Omental fat pad (tissue), 4 donors: ENCODE results near the gene PLSCR3. TPM values are rescaled to one million over a fixed set of nuclear protein-coding genes. Genes with fewer than 3 reads are reported as not detected.
"Not testable (repeated sequence)": the region's sequence is repeated elsewhere in the genome, so short reads cannot be mapped to it uniquely, and the experiment has no call there.

Experiments used
- ATAC-seq: fragments of 150-250 bp; one replicate; pipeline ENCODE4 v1.9.1; 2016; ENCODE audit warnings: mild to moderate bottlenecking, moderate library complexity; ENCODE audit not compliant: low FRiP score
- DNase-seq: peaks from one replicate; pipeline ENCODE4 v3.0.0-alpha.2; 2019; ENCODE audit warnings: low spot score
- total RNA-seq, 4 donors: library from RNA; depleted of rRNA; stranded (reverse); fragments of >200 nt; gene quantifications; one replicate each; pipeline ENCODE4 v1.1.0, GENCODE V29; 2016
- TF ChIP-seq, protein P1 (sequence below), 3 donors: fragments of 450-650 bp; IDR thresholded peaks; one replicate each; pipeline ENCODE4 v1.5.1; 2016 to 2017; ENCODE audit warnings: antibody characterized with exemption in 3 of 3, mild to moderate bottlenecking in 3 of 3, moderate library complexity in 2 of 3

The PLSCR3 gene
- total RNA-seq, 4 donors from 2014 or later: 11.1 to 16.9 (median 16.6) TPM

- DNase-seq (no peak), ATAC-seq (no peak)
- TF ChIP-seq, protein P1, sequence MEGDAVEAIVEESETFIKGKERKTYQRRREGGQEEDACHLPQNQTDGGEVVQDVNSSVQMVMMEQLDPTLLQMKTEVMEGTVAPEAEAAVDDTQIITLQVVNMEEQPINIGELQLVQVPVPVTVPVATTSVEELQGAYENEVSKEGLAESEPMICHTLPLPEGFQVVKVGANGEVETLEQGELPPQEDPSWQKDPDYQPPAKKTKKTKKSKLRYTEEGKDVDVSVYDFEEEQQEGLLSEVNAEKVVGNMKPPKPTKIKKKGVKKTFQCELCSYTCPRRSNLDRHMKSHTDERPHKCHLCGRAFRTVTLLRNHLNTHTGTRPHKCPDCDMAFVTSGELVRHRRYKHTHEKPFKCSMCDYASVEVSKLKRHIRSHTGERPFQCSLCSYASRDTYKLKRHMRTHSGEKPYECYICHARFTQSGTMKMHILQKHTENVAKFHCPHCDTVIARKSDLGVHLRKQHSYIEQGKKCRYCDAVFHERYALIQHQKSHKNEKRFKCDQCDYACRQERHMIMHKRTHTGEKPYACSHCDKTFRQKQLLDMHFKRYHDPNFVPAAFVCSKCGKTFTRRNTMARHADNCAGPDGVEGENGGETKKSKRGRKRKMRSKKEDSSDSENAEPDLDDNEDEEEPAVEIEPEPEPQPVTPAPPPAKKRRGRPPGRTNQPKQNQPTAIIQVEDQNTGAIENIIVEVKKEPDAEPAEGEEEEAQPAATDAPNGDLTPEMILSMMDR (IDR thresholded peaks at IDR 0.05): no peak
These were observed 11.4 kb downstream of the PLSCR3 start for GRCh38 chr17:7382901-7383300.

DNA sequence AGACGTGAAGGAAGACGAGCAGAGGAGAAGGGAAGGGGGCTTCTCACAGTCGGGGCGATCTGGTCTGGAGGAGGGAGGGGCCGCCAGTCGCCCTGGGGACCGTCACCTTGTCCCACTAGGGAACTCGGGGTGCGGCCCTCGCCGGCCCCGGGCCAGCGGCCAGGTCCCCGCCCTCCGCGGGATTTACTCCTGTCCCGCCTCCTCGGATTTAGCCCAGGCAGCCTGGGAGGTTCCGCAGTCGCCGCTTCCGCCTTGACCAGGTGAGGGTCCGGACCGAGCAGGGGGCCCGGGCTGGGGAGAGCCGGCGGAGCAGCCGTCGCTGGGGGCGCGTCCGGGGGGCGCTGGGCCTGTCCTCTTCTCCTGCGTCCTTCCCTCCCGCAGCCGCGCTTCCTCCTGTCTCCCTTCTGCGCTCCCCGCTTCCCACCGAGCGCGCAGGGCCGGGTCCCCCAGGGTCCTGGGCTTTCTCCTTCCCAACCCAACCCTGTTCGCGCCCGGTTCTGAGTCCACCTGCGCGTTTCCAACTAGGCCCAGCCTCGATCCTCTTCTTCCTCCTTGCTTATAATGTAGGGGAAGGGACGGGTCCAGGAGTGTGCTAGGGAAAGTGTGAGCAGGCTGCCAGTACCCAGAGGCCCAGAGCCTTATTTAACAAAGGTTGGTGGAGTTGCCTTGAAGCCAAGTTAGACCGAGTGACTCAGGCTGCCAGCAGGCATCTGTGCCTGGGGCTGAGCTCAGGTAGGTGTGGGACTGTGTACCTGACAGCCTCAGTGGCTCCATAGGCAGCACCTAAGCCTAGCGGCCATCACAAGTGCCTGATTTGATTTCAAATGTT, 13.3 kb downstream of the PLSCR3 start, which contains the start of gene TNK1:
TSS of gene TNK1 (plus strand) at position 235 of the 829 bp plus-strand sequence. CDS start 1,838 bp downstream, outside the sequence.
- DNase-seq (no peak), ATAC-seq (peak; percentile 69)
- TF ChIP-seq, protein P1 (IDR thresholded peaks at IDR 0.05): no peak

- TF ChIP-seq, protein P1 (IDR thresholded peaks at IDR 0.05): no peak
- DNase-seq (no peak), ATAC-seq (peak; percentile 57)
These were observed 14.0 kb downstream of the PLSCR3 start for GRCh38 chr17:7380321-7380720.

GRCh38 chr17:7379134-7379533, 15.2 kb downstream of the PLSCR3 start:
- DNase-seq (no peak), ATAC-seq (no peak)
- TF ChIP-seq, protein P1 (IDR thresholded peaks at IDR 0.05): no peak

DNA sequence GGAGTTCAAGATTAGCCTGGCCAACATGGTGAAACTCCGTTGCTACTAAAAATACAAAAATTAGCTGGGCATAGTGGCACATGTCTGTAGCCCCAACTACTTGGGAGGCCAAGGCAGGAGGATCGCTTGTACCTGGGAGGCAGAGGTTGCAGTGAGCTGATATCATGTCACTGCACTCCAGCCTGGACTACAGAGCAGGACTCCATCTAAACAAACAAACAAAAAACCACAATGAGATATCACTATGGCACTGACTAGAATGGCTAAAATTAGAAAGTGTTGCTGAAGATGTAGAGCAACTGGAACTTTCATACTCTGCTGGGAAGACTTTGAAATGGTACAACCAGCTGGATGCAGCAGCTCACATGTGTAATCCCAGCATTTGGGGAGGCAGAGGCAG, 20.0 kb downstream of the PLSCR3 start:
- TF ChIP-seq, protein P1 (IDR thresholded peaks at IDR 0.05): no peak
- ATAC-seq: no peak
- DNase-seq: no peak

GRCh38 chr17:7370853-7371252, 23.5 kb downstream of the PLSCR3 start:
- TF ChIP-seq, protein P1 (IDR thresholded peaks at IDR 0.05): no peak
- ATAC-seq: no peak
- no peak for DNase-seq

GRCh38 chr17:7369825-7370224, 24.5 kb downstream of the PLSCR3 start:
- TF ChIP-seq, protein P1 (IDR thresholded peaks at IDR 0.05): no peak
- DNase-seq: no peak
- no peak for ATAC-seq

- DNase-seq, ATAC-seq: not testable (repeated sequence)
These were observed 25.7 kb downstream of the PLSCR3 start for GRCh38 chr17:7368599-7368994.
